ENCODE measurements around the gene ATOSA.

ATOSA gene

GRCh38 chr15:52681441-52681840 is 2.3 kb upstream of the ATOSA start:
- DNase-seq: no peak

- no peak for DNase-seq
These were observed 1.6 kb upstream of the ATOSA start for GRCh38 chr15:52680761-52681160.

GRCh38 chr15:52680041-52680391 is 828 bp upstream of the ATOSA start:
- no peak for DNase-seq

- DNase-seq: peak; percentile 56
These were observed 538 bp downstream of the ATOSA start for GRCh38 chr15:52678468-52679231.

GRCh38 chr15:52677593-52678467 is 1.4 kb downstream of the ATOSA start:
- DNase-seq: peak; percentile 34

GRCh38 chr15:52674831-52675230 is 4.4 kb downstream of the ATOSA start:
- no peak for DNase-seq

- no peak for DNase-seq
These were observed 5.5 kb downstream of the ATOSA start for GRCh38 chr15:52673734-52674133.

- no peak for DNase-seq
These were observed 5.9 kb downstream of the ATOSA start for GRCh38 chr15:52673312-52673711.

- DNase-seq: no peak
These were observed 6.5 kb downstream of the ATOSA start for GRCh38 chr15:52672661-52673060.

GRCh38 chr15:52670087-52670486 is 9.1 kb downstream of the ATOSA start:
- no peak for DNase-seq

GRCh38 chr15:52668133-52668532 is 11.1 kb downstream of the ATOSA start:
- DNase-seq: no peak

- no peak for DNase-seq
These were observed 11.6 kb downstream of the ATOSA start for GRCh38 chr15:52667597-52667996.

GRCh38 chr15:52663536-52664294 is 15.5 kb downstream of the ATOSA start:
- DNase-seq: no peak

- DNase-seq: no peak
These were observed 17.3 kb downstream of the ATOSA start for GRCh38 chr15:52661909-52662308.

- no peak for DNase-seq
These were observed 19.0 kb downstream of the ATOSA start for GRCh38 chr15:52660192-52660591.

GRCh38 chr15:52658955-52659354 is 20.2 kb downstream of the ATOSA start:
- DNase-seq: no peak

- no peak for DNase-seq
These were observed 21.9 kb downstream of the ATOSA start for GRCh38 chr15:52657338-52657737.

GRCh38 chr15:52656412-52656811 is 22.8 kb downstream of the ATOSA start:
- DNase-seq: no peak

GRCh38 chr15:52653431-52653964 is 25.7 kb downstream of the ATOSA start:
- DNase-seq: no peak

- DNase-seq: no peak
These were observed 26.2 kb downstream of the ATOSA start for GRCh38 chr15:52652984-52653383.

GRCh38 chr15:52652286-52652685 is 26.9 kb downstream of the ATOSA start:
- DNase-seq: no peak

- DNase-seq: peak; percentile 62
These were observed 27.3 kb downstream of the ATOSA start for GRCh38 chr15:52651868-52652267.

GRCh38 chr15:52651114-52651513 is 28.1 kb downstream of the ATOSA start:
- no peak for DNase-seq
